ENCODE measurements around the gene APC.

The APC gene

GRCh38 chr5:112717506-112718082, 20.1 kb upstream of the APC start:
- DNase-seq = no peak

- no peak for DNase-seq
Observed at GRCh38 chr5:112718344-112718743, 19.3 kb upstream of the APC start.

DNA sequence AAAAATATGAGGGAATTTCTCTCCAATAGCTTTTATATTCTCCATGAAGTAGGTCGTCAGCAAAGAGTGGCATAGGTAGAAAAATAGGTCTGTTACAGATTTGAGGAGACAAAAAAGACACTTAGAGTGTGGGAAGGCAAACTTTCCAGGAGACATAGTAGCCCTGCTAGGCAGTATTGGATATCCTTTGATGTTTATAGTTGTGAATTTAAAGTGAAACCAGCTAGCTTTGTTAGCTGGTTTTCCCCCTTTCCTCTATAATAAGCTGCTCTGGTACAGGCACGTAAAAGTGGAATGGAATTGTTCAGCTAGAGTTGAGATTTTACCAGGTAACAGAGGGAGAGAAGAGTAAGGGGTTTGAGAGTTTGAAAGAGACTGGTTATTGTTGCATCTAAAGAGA, 17.1 kb upstream of the APC start:
- DNase-seq = no peak

- DNase-seq = no peak
Observed at GRCh38 chr5:112724901-112725300, 12.8 kb upstream of the APC start.

- DNase-seq = no peak
Observed at GRCh38 chr5:112729630-112730029, 8.1 kb upstream of the APC start.

- DNase-seq = no peak
Observed at GRCh38 chr5:112732131-112732530, 5.6 kb upstream of the APC start.

DNA sequence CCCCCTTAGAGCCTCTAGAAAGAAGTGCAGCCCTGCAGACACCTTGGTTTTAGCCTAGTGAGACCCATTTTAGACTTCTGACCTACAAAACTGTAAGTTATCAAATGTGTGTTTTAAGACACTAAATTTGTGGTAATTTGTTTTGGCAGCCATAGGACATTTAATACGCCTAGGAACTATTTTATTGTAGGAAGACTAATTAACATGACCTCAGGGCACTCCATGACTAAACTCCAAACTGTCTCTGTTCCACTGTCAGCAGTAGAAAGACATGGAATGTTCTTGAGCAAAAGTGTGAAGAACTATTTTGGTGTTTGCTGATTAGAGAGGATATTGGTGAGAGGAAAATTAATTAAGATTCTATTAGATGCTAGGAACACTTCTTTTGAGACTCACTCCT, 4.1 kb upstream of the APC start:
- no peak for DNase-seq

GRCh38 chr5:112734597-112734996, 3.1 kb upstream of the APC start:
- no peak for DNase-seq

GRCh38 chr5:112735702-112736101, 2.0 kb upstream of the APC start:
- DNase-seq = no peak

DNA sequence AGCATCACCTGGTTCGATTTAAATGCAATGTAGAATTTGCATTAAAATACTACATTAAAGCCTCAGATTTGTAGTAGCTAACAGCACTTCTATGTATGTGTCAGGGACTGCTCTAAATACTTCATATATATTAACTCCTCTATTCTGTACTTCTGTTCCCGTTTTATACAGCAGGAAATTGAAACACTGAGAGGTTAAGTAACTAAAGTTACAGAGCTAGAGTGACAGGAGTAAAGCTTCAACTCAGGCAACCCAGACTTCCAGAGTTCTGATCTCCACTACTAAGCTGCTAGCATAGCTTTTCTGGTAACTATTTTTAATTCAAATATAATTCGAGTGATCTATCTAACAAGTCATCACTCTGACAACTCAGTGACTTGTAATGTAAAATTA, 619 bp upstream of the APC start:
- DNase-seq = no peak

- no peak for DNase-seq
Observed at GRCh38 chr5:112738191-112738560, 491 bp downstream of the APC start.

- no peak for DNase-seq
Observed at GRCh38 chr5:112742424-112742823, 4.7 kb downstream of the APC start.

GRCh38 chr5:112743631-112744030, 5.9 kb downstream of the APC start:
- DNase-seq = no peak

DNA sequence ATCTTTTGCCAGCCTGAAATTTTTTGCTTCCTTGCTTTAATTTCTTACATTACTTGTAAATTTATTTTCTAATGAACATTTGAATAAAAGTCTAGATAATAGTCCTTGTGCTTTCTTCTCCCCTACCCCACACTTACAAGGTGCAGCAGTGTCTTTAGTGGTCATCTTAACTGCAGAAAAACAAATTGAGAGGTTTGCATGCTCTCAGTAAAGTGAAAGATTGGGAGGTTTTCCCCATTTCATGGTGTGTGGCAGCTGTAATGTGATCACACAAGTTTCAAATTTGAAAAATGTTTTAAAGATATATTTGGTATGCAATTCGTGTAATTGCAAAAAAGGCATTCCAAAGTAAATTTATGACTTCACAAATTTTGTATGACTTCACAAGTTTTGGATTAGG, 14.7 kb downstream of the APC start:
- no peak for DNase-seq

GRCh38 chr5:112755703-112756102, 18.0 kb downstream of the APC start:
- no peak for DNase-seq

- no peak for DNase-seq
Observed at GRCh38 chr5:112757468-112758208, 20.0 kb downstream of the APC start.

- no peak for DNase-seq
Observed at GRCh38 chr5:112758676-112759075, 21.0 kb downstream of the APC start.

DNA sequence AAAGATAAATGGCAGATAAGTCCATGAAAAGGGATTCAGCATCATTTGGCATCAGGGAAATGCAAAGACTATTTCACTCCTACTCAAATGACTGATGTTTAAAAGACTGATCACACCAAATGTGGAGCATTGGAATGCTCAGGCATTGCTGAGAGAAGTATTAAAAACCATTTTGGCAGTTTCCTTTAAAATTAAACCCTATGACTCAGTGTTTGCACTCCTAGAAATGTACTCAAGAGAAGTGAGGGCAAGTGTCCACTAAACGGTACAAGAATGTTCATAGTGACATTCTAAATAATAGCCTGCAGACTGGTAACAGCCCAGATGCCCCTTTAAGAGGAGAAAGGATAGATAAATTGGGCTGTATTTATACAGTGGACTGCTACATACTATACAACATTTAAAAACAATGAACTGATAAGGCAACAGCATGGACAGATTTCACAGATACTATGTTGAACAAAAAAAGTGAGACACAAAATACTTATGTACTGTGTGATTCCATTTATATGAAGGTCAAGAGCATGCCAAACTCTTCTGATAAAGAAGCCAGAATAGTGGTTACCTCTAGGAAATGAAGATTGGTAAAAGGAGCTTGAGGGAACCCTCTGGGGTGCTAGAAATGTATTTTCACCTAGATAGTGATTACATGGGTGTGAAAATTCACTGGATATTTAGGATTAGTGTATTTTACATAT, 24.6 kb downstream of the APC start:
- DNase-seq = no peak

DNA sequence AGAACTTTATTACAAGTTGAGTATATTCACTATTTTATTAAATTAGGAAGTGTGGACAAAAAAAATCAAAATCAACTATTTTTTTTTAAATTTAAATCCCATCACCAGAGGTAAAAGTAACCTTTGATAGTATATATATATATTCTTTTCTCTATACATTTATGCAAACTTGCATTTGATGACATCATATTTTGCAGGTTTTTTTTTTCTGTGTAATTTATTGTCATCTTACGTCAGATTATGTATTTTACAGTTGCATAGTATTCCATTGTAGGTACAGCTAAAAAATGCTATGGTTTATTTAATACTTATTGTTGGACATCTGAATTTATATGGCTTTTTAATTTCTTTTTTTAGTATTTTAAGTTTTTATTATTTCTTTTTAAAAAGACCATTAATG, 25.5 kb downstream of the APC start:
- no peak for DNase-seq

DNA sequence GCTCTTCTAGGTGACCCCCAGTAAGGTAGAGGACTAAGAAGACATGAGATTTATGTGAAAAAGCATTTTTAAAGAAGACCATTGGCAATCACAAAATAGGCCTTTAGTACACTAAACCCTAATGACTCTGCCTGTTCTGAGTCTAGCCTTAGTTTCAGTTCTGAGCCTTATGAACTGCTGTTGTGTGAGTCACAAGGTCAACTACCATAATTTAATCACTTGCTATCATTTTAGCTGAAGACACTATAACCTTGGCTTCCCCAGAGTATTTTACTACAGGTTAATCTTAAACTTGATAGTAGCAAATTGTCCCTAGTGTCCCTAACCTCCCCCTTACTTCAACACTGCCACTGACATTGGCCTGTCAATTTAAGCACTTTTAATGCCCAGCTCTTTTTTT, 34.4 kb downstream of the APC start:
- no peak for DNase-seq

DNA sequence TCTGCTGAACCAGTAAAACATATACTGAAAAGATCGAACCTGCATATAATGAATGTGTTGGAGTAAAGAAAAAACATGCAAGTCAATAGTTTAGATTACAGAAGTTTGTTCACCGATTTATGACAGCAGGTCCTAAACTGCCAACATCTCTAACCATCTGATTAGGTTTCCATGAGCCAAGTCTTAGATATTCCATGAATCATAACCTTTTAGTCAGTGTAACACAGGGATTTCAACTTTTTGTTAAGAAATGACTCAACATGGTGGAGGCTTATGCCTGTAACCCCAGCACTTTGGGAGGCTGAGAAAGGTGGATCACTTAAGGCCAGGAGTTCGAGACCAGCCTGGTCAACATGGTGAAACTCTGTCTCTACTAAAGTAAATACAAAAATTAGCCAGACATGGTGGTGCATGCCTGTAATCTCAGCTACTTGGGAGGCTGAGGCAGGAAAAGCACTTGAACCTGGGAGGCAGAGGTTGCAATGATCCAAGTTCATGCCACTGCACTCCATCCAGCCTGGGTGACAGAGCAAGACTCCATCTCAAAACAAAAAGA, 38.7 kb downstream of the APC start:
- DNase-seq = no peak

DNA sequence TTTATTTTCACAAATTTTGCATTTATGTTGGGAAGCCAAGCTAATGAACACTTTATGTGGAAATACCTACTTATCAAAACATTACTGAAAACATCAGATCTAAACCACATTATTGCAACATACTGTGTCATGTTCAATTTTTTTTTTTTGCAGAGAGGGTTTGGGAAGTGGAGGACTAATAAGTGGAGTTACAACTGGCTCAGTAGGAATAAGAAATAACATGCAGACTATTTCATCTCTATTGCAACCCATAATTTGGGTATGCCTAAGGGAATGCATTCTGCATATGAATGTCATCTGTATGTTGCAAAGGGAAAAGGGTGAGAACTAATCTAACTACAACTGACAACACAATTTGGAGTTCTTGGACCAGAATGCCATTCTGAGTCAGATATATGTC, 41.8 kb downstream of the APC start:
- DNase-seq = no peak

GRCh38 chr5:112784726-112785125, 47.0 kb downstream of the APC start:
- no peak for DNase-seq

- DNase-seq = no peak
Observed at GRCh38 chr5:112787261-112787660, 49.6 kb downstream of the APC start.
